AG20443 (cell line): Measurements from ENCODE around the gene TOR1B.
"Not testable (repeated sequence)": the region's sequence is repeated elsewhere in the genome, so short reads cannot be mapped to it uniquely, and the experiment has no call there.

Experiments used
- DNase-seq: peaks from one replicate; pipeline ENCODE4 v3.0.0; 2012; ENCODE audit warnings: low spot score, mixed read lengths

TOR1B gene

GRCh38 chr9:129776938-129777768 lies 25.8 kb upstream of the TOR1B start:
- peak; percentile 97 for DNase-seq

GRCh38 chr9:129777769-129778130 lies 25.2 kb upstream of the TOR1B start:
- no peak for DNase-seq

- no peak for DNase-seq
Measured at GRCh38 chr9:129778469-129778868, 24.5 kb upstream of the TOR1B start.

DNA sequence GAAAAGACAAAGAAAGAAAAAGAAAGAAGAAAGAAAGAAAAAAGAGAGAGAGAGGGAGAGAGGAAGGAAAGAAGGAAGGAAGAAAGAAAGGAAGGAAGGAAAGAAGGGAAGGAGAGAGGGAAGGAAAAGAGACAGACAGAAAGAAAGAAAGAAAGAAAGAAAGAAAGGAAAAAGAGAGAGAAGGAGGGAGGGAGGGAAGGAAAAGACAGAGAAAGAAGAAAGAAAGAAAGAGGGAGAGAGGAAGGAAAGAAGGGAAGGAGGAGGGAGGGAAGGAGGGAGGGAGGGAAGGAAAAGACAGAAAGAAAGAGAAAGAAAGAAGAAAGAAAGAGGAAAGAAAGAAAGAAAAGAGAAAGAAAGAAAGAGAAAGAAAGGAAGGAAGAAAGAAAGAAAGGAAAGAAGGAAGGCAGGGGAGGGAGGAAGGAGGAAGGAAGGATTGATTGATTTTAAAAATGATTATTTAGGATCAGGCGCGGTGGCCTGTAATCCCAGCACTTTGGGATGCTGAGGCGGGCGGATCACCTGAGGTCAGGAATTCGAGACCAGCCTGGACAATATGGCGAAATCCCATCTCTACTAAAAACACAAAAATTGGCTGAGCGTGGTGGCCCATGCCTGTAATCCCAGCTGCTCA lies 23.3 kb upstream of the TOR1B start:
- no peak for DNase-seq

DNA sequence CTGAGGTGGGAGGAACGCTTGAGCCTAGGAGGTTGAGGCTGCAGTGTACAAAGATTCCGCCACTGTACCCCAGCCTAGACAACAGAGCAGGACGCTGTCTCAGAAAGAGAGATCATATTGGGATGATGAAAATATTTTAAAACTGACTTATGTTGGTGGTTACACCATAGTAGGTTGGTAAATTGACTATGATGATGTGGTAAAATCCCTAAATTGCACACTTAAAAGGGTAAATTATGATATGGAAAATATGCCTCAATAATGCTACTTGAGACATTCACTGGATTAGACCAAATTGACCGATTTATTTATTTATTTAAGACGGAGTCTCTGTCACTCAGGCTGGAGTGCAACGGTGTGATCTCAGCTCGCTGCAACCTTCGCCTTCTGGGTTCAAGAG lies 21.9 kb upstream of the TOR1B start:
- no peak for DNase-seq

DNA sequence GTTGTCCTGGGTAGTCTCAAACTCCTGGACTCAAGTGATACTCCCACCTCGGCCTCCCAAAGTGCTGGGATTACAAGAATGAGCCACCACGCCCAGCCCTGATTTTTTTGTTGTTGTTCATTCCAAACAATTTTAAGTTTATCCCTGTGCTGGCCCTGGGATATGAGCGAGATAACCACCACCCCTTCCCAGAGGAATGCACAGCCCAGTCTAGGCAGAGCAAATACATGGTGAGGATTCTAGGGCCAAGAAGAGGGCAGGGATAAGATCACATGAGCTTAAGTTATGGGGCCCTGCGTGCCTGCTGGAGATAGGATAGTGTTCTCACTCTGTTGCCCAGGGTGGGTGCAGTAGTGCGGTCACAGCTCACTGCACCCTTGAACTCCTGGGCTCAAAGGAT lies 21.0 kb upstream of the TOR1B start:
- peak; percentile 29 for DNase-seq

- DNase-seq, result peak; percentile 90
Measured at GRCh38 chr9:129783516-129784361, 19.2 kb upstream of the TOR1B start.

- not testable (repeated sequence) for DNase-seq
Measured at GRCh38 chr9:129784970-129785369, 18.0 kb upstream of the TOR1B start.

DNA sequence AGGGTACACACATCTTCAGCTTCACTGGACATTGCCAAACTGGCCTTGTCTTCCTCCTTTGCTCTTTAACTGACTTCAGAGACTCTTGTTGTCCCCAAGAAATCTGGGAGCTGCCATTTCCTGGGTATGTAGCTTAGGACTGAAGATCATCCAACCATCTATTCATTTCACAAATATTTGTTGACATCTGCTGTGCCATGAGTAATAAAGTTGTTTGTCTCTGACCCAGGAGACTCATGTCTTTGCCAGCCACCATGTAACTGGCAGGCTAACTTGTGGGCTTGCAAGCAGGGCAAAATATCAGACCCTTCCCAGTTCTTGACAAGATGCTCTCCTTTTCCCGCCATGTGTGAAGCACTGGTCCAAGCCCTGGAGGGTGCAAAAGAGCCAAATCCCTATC lies 17.1 kb upstream of the TOR1B start:
- DNase-seq, result no peak

DNA sequence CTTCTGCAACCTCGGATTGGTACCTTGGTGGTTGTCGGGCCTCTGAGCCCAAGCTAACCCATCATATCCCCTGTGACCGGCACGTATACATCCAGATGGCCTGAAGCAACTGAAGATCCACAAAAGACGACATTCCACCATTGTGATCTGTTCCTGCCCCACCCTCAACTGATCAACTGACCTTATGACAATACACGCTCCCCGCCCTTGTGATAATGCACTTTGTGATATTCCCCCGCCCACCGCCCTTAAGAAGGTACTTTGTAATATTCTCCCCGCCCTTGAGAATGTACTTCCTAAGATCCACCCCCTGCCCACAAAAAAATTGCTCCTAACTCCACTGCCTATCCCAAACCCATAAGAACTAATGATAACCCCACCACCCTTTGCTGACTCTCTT lies 16.5 kb upstream of the TOR1B start:
- no peak for DNase-seq

- no peak for DNase-seq
Measured at GRCh38 chr9:129794549-129794948, 8.4 kb upstream of the TOR1B start.

- not testable (repeated sequence) for DNase-seq
Measured at GRCh38 chr9:129796029-129796428, 7.0 kb upstream of the TOR1B start.

DNA sequence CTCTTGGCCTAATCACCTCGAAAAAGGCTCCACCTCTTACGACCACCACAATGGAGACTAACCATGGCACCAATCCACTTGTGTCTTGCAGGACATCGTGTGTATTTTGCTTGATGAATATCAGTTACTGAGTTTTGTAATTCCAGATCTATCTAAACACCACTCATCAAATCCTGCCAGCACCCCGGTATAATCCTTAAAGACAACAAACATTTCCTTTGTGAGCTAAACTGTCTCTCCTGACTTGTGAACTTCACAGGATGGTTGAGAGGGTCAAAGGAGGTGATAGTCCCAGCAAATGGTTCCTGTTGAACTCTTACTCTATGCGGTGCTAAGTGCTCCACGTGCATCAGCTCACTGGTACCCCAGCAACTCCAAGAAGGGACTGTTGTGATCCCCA lies 4.0 kb upstream of the TOR1B start:
- DNase-seq, result no peak

- no peak for DNase-seq
Measured at GRCh38 chr9:129801504-129801903, 1.5 kb upstream of the TOR1B start.

DNA sequence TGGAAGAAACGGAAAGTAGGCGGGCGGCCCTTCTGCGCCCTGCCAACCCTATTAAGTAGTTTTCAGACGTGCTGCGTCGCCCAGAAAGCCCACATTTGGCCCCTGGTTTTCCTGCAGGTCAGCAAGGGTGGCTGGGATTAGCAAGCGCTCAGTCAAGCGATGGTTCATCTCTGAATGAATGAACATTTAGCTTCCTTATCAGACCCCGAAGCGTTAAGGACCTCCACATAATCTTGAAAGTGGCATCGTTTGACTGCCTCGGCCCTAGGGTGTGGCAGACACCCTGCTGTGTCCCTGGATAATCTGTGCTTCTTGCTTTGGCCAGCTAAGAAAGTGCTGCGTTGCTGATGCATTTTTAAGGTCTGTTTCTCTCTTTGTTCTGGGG lies 684 bp downstream of the TOR1B start:
- no peak for DNase-seq

GRCh38 chr9:129806061-129806460 lies 3.1 kb downstream of the TOR1B start:
- no peak for DNase-seq

- DNase-seq, result no peak
Measured at GRCh38 chr9:129809346-129809745, 6.4 kb downstream of the TOR1B start.

DNA sequence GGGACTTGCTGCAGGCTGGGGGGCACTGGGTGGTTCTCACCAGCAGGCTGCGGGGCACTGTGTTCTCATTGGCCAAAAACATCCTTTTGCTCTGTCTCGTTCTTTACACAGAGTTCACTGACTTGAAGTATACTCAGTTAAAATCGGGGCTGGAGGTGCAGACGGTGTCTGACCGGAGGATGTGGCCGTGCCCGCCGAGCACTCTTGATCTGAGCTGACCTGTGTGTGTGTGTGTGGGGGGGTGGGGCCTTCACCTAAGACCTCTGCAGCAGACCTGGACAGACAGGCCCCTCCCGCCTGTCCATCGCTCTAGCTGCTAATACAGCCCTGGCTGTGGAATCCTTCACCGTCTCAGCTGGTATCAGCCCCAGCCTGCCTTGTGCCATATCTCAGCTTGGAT lies 7.1 kb downstream of the TOR1B start:
- no peak for DNase-seq

GRCh38 chr9:129810788-129811187 lies 7.8 kb downstream of the TOR1B start:
- DNase-seq, result no peak

- DNase-seq, result no peak
Measured at GRCh38 chr9:129811967-129812363, 9.0 kb downstream of the TOR1B start.

GRCh38 chr9:129812385-129812784 lies 9.4 kb downstream of the TOR1B start:
- no peak for DNase-seq

DNA sequence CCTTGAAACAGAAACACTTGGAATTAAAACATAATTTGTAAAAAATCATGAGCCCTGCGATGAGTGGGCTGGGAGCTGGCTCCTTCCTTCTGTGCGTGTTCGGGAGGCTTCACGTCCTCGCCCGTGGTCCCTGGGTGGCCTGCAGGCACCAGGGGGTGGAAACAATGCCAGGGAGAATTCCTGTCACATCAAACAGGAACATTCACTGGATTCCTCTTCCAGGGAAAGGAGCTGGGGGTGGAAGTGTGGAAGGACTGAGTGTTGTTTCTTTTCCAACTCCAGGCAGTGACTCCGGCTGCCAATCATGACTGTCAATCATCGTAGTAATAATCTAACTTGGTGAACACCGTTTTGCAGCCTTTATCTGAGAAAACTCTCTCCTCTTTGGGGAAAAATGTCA lies 10.7 kb downstream of the TOR1B start:
- DNase-seq, result no peak
